NCI-H2171 treated with DMSO at 0.1 percent for 48 hours (cell line): ENCODE data around the gene TRPC4AP.

Experiments
- DNase-seq: peaks from one replicate; lab custom pipeline; 2025; lab: John Stamatoyannopoulos, UW

The TRPC4AP gene

GRCh38 chr20:34968042-34968775, 124.4 kb downstream of the TRPC4AP start:
- DNase-seq = no peak

DNA sequence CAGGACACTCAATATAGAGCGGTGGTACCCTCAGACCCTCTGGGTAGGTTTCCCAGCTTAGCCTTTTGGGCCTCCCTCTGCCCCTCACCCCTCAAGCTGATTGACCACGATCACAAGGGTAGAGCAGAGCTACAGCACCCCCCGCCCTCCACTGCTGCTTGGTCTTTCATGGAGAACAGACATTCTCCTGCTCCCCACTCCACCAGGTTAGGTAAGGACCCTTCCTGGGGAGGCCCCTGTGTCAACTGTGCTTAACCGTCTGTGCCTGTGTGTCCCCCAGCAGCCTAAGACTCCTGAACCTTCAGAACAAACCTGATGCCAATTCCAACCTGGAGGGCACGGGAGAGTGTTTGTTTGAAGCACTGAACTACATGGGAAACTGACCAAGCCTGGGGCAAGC, 125.2 kb downstream of the TRPC4AP start:
- no peak for DNase-seq

DNA sequence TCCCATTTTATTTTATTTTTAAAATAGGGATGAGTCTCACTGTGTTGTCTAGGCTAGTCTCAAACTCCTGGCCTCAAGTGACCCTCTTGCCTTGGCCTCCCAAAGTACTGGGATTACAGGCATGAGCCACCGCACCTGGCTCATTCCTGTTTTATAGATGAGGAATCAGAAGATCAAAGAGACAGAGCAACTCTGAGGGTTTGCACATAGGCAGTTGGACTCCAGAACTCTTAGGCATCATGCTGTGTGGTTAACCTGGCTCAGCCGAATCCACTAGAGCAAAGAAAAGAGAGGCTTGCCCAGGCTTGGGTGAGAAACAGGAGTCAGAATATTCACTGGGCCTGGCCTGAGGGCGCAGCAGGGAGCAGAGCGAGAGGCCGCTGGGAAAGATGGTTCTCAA, 127.6 kb downstream of the TRPC4AP start:
- DNase-seq = no peak

- DNase-seq = no peak
These were observed 128.1 kb downstream of the TRPC4AP start for GRCh38 chr20:34964486-34964885.

GRCh38 chr20:34956751-34957472, 135.7 kb downstream of the TRPC4AP start:
- no peak for DNase-seq

DNA sequence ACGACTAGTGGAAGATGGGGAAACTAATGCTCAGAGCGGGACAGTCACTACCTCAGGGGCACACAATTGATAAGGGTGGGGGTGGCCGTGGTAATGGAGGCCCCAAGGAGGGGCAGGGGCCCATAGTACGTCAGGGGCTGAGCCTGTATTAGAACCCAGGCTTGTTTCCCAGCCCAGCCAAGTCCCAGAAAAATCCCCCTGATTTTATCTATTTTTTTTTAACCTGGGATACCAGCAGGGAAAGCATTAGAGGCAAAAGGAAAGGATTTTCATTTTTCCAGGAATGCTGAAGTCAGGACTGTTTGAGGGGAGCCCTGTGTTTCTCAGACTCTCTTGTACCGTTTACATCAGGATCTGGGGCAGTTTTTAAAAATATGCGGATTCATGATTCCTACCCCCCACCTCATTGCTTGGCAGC, 136.6 kb downstream of the TRPC4AP start:
- DNase-seq = no peak

GRCh38 chr20:34955231-34956040, 137.2 kb downstream of the TRPC4AP start, which contains the start of the genes GSS and MYH7B:
GSS (minus strand) TSS chr20:34955806; CDS start chr20:34951852, 3,954 bp downstream.
MYH7B (plus strand) TSS chr20:34955868; CDS start chr20:34978006, 22,138 bp downstream.
- DNase-seq = peak; percentile 97

- DNase-seq = no peak
These were observed 137.7 kb downstream of the TRPC4AP start for GRCh38 chr20:34954904-34955230.

- DNase-seq = no peak
These were observed 138.6 kb downstream of the TRPC4AP start for GRCh38 chr20:34953960-34954359.

DNA sequence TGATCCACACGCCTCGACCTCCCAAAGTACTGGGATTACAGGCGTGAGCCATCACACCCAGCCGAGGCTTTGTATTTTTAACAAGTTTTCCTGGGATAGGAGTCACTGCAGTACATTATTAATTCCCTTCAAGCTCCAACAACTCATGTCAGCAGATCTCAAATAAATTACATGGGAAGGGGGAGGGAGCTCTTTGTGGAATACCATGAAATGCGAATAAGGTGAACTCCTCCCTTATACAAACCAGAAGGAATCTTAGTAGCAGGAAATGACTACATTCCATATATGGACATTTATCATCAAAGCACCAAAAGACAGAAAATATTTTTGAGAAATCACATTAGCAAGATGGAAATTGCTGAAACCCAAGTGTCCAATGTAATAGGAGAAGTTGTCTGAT, 139.9 kb downstream of the TRPC4AP start:
- no peak for DNase-seq
